ENCODE measurements around the gene TLCD3A. TPM values are rescaled to one million over a fixed set of nuclear protein-coding genes. Genes with fewer than 3 reads are reported as not detected.

TLCD3A gene
- total RNA-seq, 1 experiment from 2014 or later: 21.6 TPM

DNA sequence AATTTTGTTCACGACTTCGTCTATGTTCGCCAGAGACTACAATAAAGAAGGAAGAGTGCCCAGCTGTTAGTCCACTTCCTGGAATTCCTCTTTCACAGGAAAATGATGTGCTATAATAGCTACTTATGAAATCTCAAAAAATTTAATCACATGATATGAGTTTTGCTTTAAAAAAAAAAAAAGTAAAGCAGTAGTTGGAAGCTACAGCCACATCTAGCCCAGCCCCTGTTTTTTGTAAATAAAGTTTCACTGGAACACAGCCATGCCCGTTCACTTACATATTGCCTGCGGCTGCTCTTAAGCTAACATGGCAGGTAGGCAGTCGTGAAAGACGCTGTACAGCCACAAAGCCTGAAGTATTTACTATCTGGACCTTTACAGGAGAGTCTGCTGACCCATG, 33.1 kb upstream of the TLCD3A start (continued):
- no peak for TF ChIP-seq CTCF (IDR thresholded peaks at IDR 0.05)
- TF ChIP-seq PRRX2 (CRISPR knock-in tag; IDR thresholded peaks at IDR 0.05): no peak
- TF ChIP-seq, protein P1, sequence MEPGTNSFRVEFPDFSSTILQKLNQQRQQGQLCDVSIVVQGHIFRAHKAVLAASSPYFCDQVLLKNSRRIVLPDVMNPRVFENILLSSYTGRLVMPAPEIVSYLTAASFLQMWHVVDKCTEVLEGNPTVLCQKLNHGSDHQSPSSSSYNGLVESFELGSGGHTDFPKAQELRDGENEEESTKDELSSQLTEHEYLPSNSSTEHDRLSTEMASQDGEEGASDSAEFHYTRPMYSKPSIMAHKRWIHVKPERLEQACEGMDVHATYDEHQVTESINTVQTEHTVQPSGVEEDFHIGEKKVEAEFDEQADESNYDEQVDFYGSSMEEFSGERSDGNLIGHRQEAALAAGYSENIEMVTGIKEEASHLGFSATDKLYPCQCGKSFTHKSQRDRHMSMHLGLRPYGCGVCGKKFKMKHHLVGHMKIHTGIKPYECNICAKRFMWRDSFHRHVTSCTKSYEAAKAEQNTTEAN (CRISPR knock-in tag; IDR thresholded peaks at IDR 0.05): no peak
- TF ChIP-seq ERG (CRISPR knock-in tag; IDR thresholded peaks at IDR 0.05): no peak
- TF ChIP-seq HMGA2 (CRISPR knock-in tag; IDR thresholded peaks at IDR 0.05): no peak
- TF ChIP-seq TEAD4 (CRISPR knock-in tag; IDR thresholded peaks at IDR 0.05): no peak
- TF ChIP-seq ARID4B (CRISPR knock-in tag; IDR thresholded peaks at IDR 0.05; ENCODE audit: borderline replicate concordance): no peak

DNA sequence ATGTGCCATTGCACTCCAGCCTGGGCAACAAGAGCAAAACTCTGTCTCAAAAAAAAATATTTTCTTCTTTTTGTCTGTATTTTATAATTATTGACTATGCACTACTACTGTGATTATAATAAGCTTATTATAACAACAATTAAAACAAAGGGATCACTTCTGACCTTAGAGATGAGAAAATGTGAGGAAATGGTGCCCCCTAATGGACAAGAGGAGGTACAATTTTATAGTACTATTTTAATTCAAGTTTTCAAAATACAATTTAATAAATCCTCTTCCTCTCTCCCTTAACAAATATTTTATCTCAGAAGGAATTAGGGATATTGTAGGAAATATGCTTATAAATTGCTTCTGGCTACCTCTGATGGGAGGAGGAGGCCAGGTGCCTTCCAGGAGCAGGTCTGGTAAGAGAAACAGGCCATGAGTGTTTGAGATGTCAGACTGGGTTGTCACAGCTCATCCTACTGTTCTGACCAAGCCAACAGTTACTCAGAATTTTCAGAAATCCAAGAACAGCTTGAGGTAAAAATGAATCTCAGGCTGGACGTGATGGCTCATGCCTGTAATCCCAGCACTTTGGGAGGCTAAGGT, 31.8 kb upstream of the TLCD3A start:
- H3K9me3 Mint-ChIP-seq: no peaks in the 10 kb centered on the region
- no peak overlapping the region for H3K4me3 Mint-ChIP-seq
- no peak for TF ChIP-seq FOXK1 (CRISPR knock-in tag; IDR thresholded peaks at IDR 0.05)
- no peak for TF ChIP-seq ATF6 (CRISPR knock-in tag; IDR thresholded peaks at IDR 0.05)
- TF ChIP-seq, protein P2, sequence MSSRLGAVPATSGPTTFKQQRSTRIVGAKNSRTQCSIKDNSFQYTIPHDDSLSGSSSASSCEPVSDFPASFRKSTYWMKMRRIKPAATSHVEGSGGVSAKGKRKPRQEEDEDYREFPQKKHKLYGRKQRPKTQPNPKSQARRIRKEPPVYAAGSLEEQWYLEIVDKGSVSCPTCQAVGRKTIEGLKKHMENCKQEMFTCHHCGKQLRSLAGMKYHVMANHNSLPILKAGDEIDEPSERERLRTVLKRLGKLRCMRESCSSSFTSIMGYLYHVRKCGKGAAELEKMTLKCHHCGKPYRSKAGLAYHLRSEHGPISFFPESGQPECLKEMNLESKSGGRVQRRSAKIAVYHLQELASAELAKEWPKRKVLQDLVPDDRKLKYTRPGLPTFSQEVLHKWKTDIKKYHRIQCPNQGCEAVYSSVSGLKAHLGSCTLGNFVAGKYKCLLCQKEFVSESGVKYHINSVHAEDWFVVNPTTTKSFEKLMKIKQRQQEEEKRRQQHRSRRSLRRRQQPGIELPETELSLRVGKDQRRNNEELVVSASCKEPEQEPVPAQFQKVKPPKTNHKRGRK (CRISPR knock-in tag; IDR thresholded peaks at IDR 0.05; ENCODE audit: borderline replicate concordance): no peak
- TF ChIP-seq CTCF (IDR thresholded peaks at IDR 0.05): peak; percentile 28
- no peak for TF ChIP-seq MLX (CRISPR knock-in tag; IDR thresholded peaks at IDR 0.05)
- no peak for TF ChIP-seq TEAD1 (CRISPR knock-in tag; IDR thresholded peaks at IDR 0.05)
- no peak for TF ChIP-seq ERG (CRISPR knock-in tag; IDR thresholded peaks at IDR 0.05)
- DNase-seq (ENCODE audit: low spot score): no peak
- ChIA-PET CTCF (interaction anchor here (0.6 to 5.6 kb wide), 40 partner anchors 9 to 536 kb away, joined by 3 to 68 read pairs (median 4); partner anchors contain the start of genes NXN, TIMM22 and VPS53), POLR2A (no interaction called here)
- ATAC-seq: no peak
- H3K4me1 Mint-ChIP-seq: no peaks in the 10 kb centered on the region
- peaks cover 11% of the 10 kb centered on the region; the same call in 1 of the 2 replicates for H3K36me3 Mint-ChIP-seq
- no peak overlapping the region for H3K27ac Mint-ChIP-seq
- no peaks in the 10 kb centered on the region for H3K27me3 Mint-ChIP-seq (ENCODE audit: low read depth)

All from WTC11 (cell line).